GM19240 (cell line): ENCODE data around the gene ADAM29.
"Not testable (repeated sequence)": the region's sequence is repeated elsewhere in the genome, so short reads cannot be mapped to it uniquely, and the experiment has no call there.

Source experiments
- DNase-seq: peaks from one replicate; pipeline ENCODE4 v3.0.0; 2011; ENCODE audit warnings: low spot score; ENCODE audit not compliant: insufficient read length

Gene ADAM29

GRCh38 chr4:174946246-174946645 lies 28.1 kb downstream of the ADAM29 start:
- no peak for DNase-seq

DNA sequence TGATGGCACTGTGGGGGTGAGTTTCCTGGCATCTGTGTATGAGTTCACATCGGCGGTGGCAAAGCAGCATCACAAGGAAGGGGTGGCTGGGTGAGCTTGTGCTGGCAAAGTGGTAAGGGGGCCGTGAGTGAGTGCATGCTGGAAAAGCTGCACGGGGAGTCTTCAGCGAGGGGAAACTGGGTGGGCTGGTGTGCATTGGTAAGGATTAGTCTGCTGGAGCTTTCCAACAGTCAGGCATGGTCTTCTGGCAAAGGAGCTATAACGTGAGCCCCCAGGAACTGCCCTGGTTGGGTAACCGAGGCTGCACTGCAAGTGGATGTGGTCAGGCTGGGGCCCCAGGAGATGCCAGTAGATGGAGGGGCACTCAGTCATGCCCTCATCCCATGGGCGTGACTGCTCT lies 30.7 kb downstream of the ADAM29 start:
- no peak for DNase-seq

- DNase-seq = no peak
Measured at GRCh38 chr4:174972911-174973310, 54.8 kb downstream of the ADAM29 start.

DNA sequence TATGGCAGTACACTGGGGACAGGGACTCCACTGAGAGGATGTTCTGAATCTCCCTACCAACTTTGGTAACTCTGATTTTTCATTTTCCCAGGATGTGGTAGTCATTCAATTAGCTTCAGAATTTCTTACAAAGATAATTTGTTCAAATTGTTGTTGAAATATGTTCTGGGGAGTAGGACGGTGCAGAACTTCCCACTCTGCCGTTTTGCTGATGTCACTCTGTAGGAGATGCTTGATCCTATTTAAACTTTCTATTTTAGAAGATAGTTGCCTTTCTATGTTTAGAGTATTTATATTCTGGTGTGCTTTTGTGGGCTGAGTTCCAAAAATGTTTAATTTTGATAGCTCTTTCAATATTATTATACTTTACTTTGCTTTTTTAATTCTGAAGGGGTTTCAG lies 55.2 kb downstream of the ADAM29 start:
- DNase-seq = no peak

DNA sequence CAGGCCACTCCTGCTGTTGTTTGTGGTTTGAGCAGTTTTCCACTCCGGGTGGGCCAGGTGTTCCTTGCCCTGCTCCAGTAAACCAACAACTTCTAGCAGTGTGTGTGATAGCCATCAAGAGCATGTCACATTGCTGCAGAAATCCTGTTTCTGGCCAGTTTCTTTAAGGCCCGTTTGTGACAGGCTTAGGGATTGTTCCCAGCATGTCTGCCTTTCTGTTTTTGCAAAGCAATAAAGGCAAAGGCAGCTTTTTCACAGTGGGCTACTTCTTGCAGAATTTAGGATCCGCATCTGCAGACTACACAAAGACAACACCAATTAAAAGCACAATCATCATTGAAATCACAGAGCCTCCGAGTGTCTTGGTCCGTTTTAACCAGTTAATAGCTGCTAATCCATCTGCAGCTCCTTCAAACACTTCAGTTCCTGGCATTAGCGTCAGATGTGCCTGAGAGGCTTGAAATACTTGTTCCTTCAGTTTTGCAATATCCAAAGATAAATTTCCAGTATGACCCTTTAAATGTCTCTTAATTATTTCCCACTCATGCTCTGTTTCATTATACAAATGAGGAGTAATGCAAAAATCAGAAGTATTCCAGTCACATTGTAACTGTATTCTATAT lies 65.1 kb downstream of the ADAM29 start:
- no peak for DNase-seq

- DNase-seq = not testable (repeated sequence)
Measured at GRCh38 chr4:174983870-174984269, 65.7 kb downstream of the ADAM29 start.

GRCh38 chr4:174989791-174990190 lies 71.6 kb downstream of the ADAM29 start:
- no peak for DNase-seq

DNA sequence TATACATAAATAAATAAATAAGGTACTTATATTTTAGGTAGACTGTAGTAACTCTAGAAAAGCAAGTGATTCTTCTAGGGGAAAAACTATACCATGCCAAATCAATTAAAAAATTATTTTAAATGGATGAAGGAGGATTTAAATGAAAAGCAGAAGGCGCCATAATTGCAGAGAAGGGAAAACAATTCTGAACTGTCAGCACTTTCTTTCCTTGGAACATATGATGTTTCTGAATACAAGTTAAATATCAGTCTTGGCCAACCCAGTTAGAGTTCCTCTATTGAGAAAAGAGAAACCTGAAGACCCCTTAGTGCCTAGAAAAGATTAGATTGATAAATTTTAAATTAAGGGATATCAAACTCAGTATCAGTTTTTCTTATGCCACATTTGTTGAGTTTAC lies 75.8 kb downstream of the ADAM29 start:
- DNase-seq = no peak

DNA sequence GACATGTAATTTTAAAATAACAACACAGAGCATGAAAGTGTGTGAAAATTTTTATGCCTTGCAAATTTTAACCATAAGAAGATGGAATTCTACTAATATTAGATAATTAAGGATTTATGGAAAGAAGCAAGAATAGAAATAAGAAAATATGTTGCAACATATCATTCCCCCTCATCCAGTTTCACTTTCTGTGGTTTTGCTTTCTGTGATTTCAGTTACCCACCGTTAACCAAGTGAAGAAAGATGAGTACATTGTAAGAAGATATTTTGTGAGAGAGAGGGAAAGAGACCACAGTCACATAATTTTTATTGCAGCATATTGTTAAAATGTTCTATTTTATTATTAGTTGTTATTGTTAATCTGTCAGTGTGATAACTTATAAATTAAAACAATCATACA lies 77.9 kb downstream of the ADAM29 start:
- no peak for DNase-seq

DNA sequence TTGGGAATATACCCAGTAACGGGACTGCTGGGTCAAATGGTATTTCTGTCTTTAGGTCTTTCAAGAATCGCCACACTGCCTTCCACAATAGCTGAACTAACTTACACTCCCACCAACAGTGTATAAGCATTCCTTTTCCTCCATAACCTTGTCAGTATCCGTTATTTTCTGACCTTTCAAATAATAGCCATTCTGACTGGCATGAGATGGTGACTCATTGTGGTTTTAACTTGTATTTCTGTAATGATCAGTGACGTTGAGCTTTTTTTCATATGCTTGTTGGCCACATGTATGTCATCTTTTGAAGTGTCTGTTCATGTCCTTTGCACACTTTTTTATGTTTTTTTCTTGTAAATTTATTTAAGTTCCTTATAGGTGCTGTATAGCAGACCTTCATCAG lies 81.2 kb downstream of the ADAM29 start:
- DNase-seq = no peak

DNA sequence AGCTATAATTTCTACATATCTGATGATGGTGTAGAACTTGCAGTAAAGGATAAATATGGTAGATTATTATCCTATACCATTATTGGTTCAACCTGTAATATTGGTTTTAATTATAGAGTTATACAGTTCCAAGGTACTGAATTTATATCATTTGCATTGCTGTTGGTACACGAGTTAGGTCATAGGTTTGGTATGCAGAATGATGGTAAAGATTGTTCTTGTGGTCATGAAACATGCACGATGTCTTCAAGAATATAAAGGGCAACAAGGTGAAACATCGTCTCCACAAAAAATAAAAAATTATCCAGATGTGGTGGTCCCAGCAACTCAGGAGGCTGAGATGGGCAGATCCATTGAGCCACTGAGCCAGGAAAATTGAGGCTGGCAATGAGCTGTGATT lies 99.6 kb downstream of the ADAM29 start:
- DNase-seq = no peak

GRCh38 chr4:175019447-175019846 lies 101.3 kb downstream of the ADAM29 start:
- DNase-seq = not testable (repeated sequence)
